LoVo (cell line): ENCODE data around the gene PRKAA2.
"Not testable (repeated sequence)": the region's sequence is repeated elsewhere in the genome, so short reads cannot be mapped to it uniquely, and the experiment has no call there.

Experiments
- DNase-seq: peaks from one replicate; pipeline ENCODE4 v3.0.0-alpha.2; 2016; ENCODE audit warnings: low spot score

PRKAA2 gene

DNA sequence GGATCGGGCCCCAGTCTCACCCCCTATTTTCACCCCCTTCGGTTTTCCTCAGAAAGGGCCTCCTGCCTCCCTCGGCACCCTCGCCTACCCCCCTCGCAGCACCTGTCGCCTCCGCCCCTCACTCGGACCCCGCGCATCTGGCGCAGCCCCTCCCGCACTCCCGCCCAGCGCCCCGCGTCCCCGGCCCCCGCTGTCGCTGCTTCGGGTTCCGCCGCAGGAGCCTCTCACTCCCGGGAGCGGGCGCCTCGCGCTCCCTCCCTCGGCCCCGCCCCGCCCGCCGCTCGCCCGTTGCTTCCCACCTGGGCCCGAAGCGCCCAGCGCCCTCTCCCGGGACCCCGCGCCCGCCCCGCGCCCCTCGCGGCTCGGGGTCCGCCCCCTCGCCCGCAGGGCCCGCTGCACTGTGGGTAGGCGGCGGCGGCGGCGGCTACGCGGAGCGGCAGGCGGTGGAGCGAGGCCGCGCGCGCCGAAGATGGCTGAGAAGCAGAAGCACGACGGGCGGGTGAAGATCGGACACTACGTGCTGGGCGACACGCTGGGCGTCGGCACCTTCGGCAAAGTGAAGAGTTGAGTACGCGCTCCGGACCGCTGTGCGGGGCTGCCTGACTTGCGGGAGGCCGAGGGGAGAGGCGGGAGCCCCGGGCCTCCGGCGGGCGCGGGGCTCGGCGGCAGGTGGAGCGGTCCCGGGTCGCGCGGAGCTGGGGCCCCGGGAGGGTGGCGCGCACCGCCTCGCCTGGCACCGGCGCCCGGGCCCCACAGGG is at the start of gene PRKAA2:
TSS of gene PRKAA2 (plus strand) at position 396 of the 758 bp plus-strand sequence. CDS start at position 470, 74 bp downstream.
- peak; percentile 32 for DNase-seq

DNA sequence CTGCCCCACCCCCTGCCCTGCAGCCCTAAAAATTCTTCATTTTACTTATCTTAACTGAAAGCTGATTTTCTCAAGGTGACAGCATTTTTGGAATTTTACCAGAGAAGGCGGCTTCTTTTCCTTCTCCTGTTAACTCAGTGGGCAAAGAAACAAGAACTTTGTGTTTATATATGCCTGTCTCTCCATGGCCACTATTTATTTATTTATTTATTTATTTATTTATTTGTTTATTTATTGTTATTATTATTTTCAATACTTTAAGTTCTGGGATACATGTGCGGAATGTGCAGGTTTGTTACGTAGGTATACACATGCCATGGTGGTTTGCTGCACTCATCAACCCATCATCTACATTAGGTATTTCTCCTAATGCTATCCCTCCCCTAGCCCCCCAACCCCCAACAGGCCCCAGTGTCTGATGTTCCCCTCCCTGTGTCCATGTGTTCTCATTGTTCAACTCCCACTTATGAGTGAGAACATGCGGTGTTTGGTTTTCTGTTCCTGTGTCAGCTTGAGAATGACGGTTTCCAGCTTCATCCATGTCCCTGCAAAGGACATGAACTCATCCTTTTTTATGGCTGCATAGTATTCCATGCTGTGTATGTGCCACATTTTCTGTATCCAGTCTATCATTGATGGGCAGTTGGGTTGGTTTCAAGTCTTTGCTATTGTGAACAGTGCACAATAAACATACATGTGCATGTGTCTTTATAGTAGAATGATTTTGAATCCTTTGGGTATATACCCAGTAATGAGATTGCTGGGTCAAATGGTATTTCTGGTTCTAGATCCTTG is 49.5 kb upstream of the PRKAA2 start:
- DNase-seq: not testable (repeated sequence)

DNA sequence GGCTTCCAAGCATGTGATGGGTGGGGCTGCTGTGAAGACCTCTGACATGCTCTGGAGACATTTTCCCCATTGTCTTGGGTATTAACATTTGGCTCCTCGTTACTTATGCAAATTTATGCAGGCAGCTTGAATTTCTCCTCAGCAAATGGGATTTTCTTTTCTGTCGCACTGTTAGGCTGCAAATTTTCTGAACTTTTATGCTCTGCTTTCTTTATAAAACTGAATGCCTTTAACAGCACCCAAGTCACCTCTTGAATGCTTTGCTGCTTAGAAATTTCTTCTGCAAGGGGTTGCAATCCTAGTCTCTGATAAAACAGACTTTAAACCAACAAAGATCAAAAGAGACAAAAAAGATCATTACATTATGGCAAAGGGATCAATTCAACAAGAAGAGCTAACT is 35.0 kb upstream of the PRKAA2 start:
- DNase-seq: not testable (repeated sequence)

DNA sequence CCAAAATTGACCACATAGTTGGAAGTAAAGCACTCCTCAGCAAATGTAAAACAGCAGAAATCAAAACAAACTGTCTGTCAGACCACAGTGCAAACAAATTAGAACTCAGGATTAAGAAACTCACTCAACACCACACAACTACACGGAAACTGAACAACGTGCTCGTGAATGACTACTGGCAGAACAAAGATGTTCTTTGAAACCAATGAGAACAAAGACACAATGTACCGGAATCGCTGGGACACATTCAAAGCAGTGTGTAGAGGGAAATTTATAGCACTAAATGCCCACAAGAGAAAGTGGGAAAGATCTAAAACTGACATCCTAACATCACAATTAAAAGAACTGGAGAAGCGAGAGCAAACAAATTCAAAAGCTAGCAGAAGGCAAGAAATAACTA is 34.3 kb upstream of the PRKAA2 start:
- not testable (repeated sequence) for DNase-seq

DNA sequence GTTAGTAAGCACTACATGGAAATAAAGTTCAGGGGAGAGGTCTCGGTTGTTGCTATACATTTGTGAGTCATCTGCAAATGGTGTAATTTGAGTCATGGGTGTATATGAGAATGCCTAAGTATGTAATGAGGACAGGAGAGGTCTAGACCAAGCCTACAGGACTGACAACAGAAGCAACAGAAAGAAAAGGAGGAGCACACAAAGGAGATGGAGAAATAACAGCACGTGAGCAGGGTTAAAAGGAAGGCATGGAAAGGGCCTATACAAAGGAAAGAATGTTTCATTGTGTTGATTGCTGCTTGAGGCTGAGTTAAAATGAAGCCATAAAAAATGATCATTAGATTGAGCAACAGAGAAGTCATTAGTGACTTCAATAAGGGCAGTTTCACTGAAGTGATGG is 28.0 kb upstream of the PRKAA2 start:
- no peak for DNase-seq

DNA sequence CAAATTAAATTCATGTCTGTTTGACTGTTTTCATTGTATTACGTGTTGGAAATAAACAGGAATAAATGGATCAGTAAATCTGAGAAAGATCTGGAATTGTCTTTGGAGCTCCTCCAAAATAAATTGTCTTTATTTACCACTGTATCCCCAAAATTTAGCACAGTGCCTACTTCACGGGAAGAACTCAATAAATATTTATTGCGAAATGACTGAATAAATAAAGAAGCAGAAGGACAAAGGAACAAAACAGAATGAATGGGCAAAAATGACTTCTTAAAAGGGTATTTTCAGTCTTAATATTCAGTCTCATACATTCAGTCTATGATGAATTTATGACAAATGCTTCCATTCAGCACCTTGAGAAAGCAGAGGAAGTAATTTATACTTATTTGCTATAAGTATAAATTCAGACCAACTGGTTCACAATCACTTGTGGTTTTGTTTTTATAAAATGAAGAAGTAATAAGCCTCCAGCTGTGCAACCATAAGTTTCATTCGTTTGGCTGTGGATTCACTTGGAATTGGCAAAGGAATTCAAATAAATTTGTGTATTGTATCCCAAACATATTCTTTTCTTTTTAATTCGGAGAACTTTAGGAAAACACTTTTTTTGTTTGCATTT is 19.2 kb upstream of the PRKAA2 start:
- no peak for DNase-seq

DNA sequence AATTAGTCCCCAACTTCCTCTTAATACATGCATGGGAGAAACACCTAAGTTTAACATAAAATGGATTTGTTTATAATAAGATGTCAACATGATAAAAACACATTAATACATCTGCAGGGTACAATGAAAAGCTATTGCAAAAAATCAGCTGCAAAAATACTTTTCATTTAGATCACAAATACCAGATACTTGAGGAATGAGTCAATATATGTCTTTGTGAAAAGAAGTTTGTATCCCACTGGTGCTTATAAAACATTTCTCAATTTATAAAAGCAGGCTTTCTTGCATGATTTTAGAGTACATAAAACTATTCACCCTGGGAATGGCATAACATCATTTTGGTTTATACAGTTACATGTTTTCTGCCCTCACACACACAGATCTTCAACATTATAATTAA is 18.6 kb upstream of the PRKAA2 start:
- no peak for DNase-seq

DNA sequence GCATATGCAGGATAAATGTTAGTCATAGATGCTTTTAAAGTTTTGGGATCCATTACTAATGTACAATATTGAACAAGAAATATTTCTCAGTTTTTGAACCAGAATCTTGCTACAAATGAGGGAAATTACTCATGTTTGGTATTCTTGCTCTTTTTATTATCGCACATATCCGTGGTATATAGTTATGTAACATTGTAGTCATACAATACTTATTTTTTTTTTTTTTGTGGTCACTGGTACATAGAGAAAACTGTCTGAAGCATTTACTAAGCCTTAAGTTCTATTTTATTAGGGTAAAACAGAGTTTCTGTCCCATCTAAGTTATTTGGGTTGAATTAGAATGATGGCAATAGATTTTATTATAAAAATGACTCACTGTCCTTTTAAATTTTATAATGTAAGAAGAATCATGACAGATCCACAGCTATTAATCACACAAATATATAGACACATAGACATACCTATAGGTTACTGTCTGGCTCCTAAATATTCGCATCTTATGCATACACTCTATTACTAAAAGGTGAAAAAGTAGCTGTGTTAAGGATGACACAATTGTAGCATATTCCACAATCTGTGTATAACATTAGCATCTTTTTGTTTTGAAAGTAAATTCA is 18.0 kb upstream of the PRKAA2 start:
- DNase-seq: no peak

DNA sequence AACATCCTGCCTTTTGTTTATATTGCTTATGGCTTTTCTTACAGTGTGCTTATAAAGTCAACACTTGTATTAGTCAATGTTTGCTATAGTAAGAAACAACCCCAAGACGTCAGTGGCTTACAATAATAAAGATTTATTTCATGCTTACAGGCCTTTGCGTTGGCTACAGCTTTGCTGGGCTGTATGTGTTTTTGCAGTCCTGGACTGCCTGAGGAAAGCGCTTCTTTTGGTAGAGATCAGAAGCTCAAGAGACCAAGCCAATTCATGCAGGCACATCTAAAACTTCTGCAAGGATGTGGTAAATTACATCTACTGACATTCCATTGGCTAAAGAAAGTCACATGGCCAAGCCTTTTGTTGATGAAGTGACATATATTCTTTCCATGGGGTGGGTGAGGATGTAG is 17.5 kb upstream of the PRKAA2 start:
- DNase-seq: no peak

DNA sequence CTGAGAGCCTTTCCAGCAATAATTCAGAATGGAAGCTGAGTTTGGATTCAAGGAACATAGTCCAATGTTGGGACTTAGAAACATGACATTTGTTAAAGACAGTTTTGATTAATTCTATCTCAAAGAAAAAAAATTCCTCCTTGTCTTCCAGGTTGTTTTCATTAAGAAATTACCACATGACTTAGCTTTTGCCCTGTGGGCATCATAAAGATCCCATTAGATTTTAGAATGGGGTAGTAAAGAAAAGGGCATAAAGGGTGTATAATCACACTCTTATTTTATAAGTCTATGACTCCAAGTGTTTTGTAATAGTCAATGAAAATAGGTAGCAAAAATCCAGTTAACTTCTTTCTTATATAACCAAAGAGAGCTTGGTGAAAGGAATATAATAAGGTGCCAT is 14.3 kb upstream of the PRKAA2 start:
- DNase-seq: no peak

DNA sequence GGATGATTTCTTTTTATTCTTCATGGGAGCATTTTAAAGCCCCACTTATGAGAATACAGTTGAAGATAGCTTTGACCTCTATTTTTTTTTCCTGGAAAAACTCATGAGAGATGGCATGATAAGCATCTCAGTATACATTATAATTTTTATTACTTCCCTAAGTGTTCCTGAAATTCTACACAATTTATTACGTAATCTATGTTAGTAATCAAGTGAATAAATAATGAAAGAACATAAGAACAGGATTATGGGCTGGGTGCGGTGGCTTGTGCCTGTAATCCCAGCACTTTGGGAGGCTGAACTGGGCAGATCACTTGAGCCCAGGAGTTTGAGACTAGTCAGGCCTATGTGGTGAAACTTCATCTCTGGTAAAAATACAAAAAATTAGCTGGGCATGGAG is 13.2 kb upstream of the PRKAA2 start:
- no peak for DNase-seq

DNA sequence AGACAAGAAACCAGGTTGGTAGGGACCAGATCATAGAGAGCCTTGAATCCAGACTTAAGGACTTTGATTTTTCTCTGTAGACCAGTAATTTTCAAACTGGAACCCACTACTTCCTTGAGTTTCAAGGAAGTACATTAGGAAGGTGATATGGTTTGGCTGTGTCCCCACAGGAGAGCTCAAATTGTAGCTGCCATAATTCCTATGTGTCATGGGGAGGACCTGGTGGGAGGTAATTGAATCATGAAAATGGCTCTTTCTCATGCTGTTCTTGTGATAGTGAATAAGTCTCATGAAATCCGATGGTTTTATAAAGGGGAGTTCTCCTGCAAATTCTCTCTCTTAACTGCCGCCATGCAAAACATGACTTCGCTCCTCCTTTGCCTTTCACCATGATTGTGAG is 10.1 kb upstream of the PRKAA2 start:
- DNase-seq: no peak

DNA sequence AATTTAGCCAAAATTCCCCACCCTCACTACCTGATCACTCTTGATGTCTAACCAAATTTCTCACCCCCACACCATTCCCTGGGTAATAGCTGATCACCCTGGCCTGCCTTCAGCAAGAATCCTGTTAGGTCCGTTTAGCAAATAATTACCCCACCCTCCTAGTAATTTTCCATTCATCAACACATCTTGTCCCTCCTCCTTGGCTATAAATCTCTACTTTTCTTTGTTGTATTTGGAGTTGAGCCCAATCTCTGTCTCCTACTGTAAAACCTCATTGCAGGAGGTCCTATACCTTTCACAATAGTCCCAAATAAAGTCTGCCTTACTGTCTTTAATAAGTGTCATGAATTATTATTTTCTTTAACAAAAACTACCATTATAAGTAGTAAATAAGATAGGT is 6.9 kb upstream of the PRKAA2 start:
- no peak for DNase-seq

DNA sequence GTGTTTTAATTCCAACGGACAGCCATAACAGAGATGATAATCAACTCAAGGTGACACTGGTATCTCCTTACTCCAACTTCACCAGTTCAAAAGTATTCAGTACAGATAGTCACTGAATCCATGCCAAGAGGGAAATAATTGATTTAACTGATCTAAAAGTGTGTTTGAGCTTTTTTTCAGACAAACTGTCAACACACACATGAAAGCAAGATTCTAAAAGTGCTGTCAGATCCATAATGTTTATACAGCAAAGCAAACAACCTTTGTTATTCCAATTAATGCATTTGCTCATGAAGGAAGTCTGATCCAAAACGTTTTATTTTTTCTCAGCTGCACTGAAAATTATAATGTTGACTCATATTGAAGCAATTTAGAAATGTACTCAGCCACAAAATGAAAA is 5.9 kb upstream of the PRKAA2 start:
- DNase-seq: no peak

DNA sequence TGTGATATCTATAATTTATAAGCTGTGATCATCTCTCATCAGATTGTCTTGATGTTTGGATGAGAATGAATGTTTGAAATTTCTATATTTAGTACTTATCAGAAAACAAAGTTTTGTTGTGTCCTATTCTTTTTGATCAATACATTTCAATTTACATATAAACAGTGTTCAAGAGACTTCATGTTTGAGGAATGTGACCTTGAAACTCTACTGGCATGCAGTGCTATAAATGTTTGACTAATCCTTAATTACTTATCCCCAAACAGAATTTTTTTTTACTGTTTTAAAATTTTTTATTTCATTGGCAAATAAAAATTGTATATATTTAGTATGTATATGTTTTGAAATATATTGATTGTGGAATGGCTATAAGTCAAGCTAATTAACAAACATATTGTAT is 1.5 kb upstream of the PRKAA2 start:
- no peak for DNase-seq

DNA sequence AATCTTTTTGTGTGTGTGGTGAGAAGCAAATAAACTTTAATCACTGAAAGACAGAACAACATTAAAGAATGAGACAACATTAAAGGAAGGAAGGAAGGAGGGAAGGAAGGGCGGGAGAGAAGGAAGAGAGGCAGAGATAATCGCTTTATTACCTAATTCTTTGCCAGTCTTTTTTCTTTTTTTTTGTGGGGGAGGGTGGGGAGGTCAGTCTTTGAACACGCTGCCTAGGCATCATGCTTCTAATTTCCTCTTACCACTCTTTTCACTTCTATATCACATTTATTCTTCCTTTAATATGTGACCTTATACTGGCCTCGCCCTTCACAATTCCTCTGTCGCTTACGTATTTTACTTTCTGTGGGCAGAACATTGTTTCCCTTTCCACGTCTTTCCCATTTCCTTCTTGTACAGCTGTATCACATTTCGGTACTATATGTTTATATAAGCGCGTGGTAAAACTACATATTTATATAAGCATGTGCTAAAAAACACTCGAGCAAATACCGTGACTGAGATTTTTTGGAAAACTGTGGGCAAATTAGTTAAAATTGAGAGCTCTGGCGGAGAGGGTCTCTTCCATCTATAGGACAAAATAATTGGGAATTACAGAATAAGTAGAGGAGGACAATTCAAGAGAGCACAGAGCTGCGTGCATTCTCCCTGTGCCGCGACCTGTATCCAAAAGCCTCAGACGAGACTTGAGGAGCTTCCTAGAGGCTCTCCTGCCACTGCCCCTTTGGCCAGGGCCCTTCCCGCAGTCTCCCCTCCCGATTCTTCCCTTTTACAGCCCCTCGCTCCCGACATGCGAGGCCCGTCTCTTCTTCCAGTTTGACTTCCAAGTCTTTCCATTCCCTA is 823 bp upstream of the PRKAA2 start:
- peak; percentile 13 for DNase-seq

DNA sequence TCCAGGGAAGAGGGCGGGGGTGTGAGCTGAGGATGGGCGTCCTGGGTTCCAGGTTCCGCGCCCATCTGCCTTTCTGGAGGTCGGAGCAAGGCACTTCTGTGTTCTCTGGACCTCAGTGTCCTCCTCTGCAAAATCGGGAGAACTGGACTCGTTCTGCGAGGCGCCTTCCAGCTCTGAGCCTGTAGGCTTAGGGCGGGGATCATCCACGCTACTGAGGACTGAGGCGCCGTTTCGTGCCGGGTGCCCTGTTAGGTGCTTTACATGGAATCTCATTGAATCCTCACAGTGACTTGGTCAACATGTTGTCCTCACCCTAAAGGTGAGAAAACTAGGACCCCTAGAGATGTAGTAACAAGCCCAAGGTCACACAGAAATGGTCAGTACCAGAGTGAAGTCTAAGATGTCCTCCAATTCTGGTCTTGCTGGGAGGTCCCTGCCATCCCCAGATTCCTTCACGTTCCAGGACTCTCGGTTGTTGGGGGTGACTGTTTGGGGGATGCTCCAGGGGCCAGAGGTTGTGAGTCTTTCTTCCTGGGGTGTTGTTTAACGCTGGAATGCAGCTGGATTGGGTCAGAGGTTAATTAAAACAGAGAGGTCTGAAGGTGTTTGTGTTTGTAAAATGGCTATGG is 677 bp downstream of the PRKAA2 start:
- DNase-seq: peak; percentile 1

DNA sequence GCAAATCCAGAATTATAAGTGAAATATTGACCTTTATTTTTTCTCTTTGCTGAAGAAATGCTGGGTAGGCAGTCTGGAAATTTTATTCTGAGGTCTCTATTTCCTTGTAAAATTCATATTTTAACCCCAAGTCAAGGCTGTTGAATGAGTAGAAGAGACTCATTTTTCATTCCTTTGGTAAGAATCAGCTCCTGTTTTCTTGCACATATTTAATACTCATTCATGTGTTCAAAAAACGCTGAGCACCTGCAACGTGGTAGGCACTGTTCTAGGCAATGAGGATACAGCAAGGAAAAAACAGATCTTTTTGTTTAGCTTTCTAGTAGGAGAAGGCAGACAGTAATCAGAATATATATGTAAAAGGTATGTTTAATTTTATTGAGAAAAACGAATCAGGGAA is 1.5 kb downstream of the PRKAA2 start:
- no peak for DNase-seq

DNA sequence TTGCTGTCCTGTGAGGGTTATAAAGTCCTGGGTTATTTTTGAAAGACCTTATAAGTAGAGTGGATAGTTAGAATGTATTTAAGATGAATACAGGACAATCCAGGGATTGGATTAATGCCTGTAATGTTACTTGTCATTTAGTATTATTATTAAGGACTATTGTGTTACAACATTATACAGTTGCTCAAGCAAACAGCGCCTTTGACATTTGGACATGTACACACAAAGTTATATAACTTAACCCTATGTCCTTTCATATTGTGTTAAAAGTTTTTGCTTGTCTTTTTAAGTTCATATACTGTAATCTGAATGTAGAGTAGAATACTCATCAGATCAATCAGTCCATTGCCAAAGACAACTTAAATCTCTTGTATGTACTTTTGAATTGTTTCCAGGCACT is 2.0 kb downstream of the PRKAA2 start:
- DNase-seq: no peak

DNA sequence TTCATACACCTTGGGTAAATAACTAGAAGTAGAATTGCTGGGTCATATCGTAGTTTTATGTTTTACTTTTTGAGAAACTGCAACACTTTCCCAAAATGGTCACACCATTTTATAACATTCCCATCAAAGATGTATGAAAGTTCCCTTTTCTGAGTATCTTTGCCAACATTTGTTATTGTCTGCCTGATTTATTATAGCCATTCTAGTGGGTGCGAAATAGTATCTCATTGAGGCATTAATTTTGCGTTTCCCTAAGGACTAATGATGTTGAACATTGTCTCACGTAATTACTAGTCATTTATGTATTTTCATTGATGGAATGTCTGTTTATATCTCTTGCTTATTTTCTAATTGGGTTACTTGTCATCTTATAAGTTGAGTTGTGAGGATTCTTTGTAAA is 3.4 kb downstream of the PRKAA2 start:
- DNase-seq: no peak
